ENCODE results near the gene TM9SF1. TPM values are rescaled to one million over a fixed set of nuclear protein-coding genes. Genes with fewer than 3 reads are reported as not detected.

Gene TM9SF1
- total and polyA plus RNA-seq, 2 of the 13 experiments (the other 11 are each of a cell fraction or from before 2014, with no cell fraction given): 83.2 to 110 TPM

- TF ChIP-seq ZHX2 (IDR thresholded peaks at IDR 0.05; ENCODE audit: low read depth): peak; percentile 31
- TF ChIP-seq ZHX2 (CRISPR knock-in tag; IDR thresholded peaks at IDR 0.05; ENCODE audit: borderline replicate concordance): no peak
- TF ChIP-seq ZNF367 (CRISPR knock-in tag; IDR thresholded peaks at IDR 0.05; ENCODE audit: borderline replicate concordance): no peak; the same call in 1 of the 2 replicates
- no peak for TF ChIP-seq ZSCAN30 (CRISPR knock-in tag; IDR thresholded peaks at IDR 0.05)
- TF ChIP-seq THAP8 (CRISPR knock-in tag; IDR thresholded peaks at IDR 0.05; ENCODE audit: borderline replicate concordance): no peak
- TF ChIP-seq ZNF510 (CRISPR knock-in tag; IDR thresholded peaks at IDR 0.05; ENCODE audit: low read depth): no peak; the same call in none of the 2 replicates
- no peak for TF ChIP-seq MBNL3 (CRISPR knock-in tag; conservative IDR thresholded peaks at IDR 0.05)
- TF ChIP-seq ZNF407 (CRISPR knock-in tag; IDR thresholded peaks at IDR 0.05; ENCODE audit: not compliant biosample characterization): peak; percentile 97
- TF ChIP-seq FOXM1 (CRISPR knock-in tag; IDR thresholded peaks at IDR 0.05): no peak; the same call in 1 of the 2 replicates
- TF ChIP-seq RFX1 (IDR thresholded peaks at IDR 0.05): no peak; the same call in 1 of the 2 replicates
- TF ChIP-seq KAT8 (CRISPR knock-in tag; IDR thresholded peaks at IDR 0.05): peak; percentile 93
- TF ChIP-seq ZFP37 (CRISPR knock-in tag; IDR thresholded peaks at IDR 0.05; ENCODE audit: borderline replicate concordance): peak; percentile 64; the same call in 1 of the 2 replicates
- peak; percentile 94 for TF ChIP-seq ZNF256 (CRISPR knock-in tag; conservative IDR thresholded peaks at IDR 0.05)
- no peak for TF ChIP-seq U2AF2 (IDR thresholded peaks at IDR 0.05; ENCODE audit: low read depth, low read length)
Observed at GRCh38 chr14:24141097-24141880, 54.0 kb downstream of the TM9SF1 start, which contains the start of gene EMC9 (continued).
